GM18508 (cell line): ENCODE data around the gene NAA80.
"Not testable (repeated sequence)": the region's sequence is repeated elsewhere in the genome, so short reads cannot be mapped to it uniquely, and the experiment has no call there.

Experiments used
- ATAC-seq: cut with Tn5 transposase; IDR thresholded peaks from one replicate; pipeline ENCODE4 v1.9.1; 2021; ENCODE audit warnings: moderate number of reproducible peaks; ENCODE audit not compliant: insufficient read depth, unreplicated experiment

The NAA80 gene

DNA sequence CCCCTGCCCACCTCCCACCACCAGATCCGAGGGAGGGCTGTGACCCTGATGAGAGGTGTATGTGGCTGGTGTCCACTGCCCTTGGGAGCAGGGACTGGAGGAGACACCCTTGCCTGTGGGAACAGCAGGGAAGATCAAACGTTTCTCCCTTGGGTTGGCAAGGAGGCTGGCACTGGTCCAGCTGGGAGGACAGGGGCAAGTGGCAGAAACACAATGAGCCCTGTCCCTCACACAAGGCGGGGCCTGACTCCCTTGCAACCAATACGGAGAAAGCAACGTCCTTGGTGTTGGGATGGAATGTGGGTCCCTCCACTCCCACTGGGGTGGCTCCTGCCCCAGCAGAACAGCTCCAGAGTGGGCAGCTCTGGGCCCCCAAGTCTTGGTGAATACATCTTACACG, 18.1 kb upstream of the NAA80 start:
- no peak for ATAC-seq

DNA sequence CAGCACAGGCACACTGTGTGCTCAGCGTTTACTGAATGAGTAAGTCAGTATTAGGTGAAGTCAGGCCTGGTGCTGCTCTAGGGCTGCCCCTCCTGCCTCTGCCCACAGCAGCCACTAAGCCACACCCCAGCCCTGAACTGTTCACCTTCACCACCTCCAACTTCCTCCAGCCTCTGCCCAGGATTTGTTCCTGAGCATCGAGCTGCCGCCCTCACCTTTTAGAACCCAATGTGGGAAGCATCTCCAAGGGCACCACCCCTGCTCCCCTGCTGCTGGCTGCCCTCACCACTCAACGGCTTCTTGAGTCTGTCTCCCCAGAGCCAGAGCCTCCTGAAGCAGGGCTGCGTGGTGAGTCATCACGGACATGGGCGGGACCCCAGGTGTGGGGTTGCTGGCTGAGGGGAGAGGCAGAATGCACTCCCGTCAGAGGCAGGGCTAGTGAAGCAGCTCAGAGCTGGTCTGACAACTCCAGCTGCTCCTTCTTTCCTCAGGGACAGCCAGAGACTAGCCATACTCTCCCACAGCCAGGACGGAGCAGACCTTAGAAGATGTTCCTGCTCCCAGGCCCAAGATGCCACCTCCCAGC, 17.5 kb upstream of the NAA80 start:
- ATAC-seq: no peak

DNA sequence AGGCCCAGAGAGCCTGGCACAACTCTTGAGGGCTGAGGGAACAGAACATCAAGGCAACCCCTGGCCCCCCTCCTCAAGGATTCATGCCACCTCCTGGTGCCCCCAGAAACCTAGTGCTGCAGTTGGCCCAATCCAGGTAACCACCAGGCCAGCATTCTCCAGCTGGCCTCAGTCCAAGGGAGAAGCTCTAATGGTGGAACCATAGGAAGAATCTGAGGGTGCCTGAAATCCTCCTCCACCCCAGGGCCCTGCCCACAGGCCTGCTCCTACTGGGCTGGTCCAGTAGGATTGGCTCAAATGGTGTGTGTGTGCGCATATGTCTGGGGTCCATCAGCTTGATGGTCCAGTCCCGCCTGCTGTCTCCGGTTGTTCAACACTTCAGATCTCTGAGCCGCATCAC, 15.6 kb upstream of the NAA80 start:
- ATAC-seq: no peak

DNA sequence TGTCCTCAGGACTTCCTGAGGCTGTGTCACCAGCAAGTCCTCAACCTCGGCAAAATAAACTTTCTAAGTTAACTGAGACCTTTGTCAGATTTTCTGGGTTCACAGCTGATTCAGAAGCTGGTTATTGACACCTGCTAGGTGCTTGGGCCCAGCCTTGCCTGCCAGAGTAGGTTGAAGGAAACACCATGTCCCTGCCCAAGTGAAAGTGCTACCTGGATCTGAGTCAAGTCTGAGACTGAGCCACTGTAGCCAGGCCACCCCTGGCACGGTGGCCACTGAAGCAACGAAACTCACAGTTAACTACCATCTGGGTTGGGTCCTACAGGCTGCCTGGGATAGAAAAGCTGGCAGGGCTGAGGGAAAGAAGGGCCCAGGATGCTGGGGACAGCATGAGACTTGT, 15.1 kb upstream of the NAA80 start:
- ATAC-seq: no peak

DNA sequence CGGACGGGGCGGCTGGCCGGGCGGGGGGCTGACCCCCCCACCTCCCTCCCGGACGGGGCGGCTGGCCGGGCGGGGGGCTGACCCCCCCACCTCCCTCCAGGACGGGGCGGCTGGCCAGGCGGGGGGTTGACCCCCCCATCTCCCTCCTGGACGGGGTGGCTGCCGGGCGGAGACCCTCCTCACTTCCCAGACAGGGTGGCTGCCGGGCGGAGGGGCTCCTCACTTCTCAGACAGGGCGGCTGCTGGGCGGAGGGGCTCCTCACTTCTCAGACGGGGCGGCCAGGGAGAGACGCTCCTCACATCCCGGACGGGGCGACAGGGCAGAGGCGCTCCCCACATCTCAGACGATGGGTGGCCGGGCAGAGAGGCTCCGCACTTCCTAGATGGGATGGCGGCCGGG, 12.8 kb upstream of the NAA80 start:
- ATAC-seq: not testable (repeated sequence)

DNA sequence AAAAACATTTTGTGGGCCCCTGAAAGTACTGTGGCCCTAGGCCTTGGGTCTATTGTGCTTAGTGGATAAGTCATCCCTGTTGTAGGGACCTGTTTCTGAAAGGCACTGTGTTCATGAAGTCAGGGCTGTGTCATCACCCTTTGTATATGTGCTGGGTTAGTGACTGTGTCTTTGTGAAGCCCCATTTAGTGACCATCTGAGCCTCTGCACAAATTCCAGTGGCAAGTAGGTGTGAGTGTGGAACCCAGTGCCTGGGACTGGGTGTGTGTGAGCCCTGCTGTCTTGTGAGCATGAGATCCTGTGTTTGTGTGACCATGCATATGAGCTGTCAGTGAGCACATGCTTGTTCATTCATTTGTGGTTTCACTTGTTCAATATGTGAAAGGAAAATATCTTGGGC, 5.4 kb upstream of the NAA80 start:
- no peak for ATAC-seq

DNA sequence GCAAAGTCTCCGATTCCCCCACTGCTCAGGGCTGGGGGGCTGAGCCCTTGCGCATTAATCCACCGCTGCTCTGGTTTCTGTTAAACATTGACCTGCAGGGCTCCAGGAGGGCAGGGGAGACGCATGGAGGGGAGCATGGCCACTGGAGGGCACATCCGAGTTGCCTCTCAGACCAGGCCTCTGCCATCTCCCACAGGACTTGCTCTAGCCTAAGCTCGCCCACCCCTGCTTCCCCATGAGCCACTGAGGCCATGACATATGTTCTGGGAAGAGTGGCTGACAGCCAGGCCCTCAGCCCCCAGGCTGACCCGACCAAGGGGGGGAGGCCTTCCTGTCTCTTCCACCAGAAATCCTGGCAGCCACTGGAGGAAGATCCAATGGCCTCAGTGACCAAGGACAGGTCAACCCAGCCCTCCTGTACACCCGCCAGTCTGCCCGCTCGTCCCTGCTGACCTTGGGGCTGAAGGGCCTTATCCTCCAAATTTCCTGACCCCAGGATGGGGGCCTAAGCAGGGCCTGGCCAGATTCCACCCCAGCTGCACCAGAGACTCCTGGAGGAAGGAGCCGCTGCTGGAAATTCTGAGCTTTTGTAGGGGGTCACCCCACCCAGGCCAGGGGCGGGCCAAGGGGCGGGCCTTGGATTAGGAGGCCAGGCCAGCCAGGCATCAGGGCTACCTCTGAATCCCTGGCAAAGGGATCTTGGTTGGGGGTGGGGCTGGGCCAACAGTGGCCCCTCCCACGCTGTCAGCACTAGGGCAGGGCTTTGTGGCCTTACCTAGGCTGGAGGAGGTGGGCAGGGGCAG, 4.0 kb upstream of the NAA80 start, which contains the start of gene HYAL1:
Gene HYAL1 (minus strand): TSS at position 562 of the 803 bp plus-strand sequence. CDS start 618 bp downstream, outside the sequence.
- no peak for ATAC-seq

DNA sequence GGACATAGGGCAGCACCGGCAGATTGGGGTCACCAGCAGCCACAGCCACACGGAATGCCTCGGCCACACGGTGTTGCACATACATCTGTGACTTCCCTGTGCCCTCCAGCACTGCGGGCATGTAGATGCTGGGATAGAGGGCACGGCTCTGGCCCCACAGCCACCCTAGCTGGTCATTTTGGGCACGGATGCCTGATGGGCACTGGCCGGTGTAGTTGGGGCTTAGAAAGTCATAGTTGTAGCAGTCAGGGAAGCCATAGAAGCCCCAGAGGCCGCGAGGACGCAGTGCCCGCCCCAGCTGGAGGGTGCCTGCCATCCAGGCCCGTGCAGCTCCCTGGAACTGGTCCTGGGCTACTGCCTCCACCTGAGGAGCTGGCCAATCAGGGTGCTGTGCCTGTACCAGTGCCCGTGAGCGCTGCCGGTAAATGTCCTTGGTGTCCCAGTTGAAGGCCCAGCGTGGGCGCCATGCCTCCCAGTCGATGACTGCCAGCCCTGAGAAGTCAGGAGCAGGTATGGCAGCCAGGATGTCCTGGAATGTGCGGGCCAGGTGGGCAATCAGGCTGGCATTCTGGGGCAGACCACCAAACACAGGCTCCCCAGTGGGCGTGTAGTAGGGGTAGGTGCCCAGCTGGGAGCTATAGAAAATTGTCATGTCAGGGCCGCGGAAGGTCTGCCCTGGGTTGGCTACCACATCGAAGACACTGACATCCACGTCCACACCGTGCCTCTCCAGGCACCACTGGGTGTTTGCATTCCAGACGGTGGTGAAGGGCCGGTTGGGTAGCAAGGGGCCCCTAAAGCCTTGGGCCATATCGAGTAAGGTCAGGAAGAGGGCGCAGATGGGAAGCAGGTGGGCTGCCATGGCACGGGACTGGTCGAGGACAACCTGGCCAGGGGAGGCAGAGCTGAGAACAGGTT, 3.1 kb upstream of the NAA80 start:
- no peak for ATAC-seq

DNA sequence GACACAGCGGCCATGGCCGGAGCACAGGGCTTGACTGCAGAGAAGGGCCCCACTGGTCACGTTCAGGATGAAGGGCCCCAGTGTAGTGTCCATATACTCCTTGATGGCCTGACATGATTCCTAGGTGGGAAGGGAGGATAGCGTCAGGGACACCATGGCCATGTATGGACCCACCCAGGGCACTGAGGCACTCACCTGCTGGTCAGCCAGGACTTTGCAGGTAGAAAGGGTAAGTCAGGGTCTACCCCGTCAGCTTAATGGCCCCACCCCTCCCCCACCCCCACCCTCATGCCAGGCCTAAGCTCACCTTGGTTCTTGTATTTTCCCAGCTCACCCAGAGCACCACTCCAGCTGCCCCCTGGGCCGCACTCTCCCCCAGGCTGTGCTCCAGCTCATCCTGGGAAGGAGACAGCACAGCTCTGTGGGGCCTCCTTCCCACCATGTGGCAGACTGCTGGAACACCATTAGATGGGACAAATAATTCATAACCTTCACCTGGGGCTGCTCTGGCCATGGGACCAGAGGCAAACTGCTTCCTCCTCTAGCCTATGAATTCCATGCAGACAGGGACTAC, 1.6 kb upstream of the NAA80 start:
- no peak for ATAC-seq

DNA sequence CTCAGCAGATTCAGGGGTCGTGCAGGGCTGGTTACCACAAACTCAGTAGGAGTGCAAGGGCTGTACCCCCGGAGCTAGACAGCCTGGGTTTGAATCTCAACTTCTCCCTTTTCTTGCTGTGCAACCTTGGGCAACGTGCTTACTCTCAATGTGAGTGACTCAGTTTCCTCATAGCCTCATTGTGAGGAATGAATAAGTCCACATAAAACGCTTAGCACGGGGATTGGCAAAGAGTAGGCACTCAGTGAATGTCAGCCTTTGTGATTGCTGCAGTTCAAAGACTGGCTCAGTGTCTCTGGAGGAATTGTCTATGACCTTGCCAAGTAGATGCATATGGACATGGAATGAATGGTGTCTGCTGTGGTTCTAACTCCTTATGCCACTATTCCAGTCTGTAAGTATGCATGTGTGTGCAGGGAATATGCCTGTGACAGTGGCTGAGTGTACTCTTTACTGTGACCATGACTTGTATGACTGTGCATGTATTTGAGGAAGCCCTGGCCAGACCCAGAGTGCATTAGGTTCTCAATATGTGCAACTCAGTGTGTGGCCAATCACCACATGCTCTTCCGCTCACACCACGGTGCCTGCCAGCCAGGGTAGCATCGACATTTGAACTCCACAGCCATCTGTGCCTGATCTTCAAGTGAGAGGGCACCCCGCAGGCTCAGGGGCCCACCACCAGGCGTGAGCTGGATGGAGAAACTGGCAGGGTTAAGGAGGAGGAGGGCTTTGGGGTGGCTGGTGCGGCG, 900 bp upstream of the NAA80 start:
- no peak for ATAC-seq

DNA sequence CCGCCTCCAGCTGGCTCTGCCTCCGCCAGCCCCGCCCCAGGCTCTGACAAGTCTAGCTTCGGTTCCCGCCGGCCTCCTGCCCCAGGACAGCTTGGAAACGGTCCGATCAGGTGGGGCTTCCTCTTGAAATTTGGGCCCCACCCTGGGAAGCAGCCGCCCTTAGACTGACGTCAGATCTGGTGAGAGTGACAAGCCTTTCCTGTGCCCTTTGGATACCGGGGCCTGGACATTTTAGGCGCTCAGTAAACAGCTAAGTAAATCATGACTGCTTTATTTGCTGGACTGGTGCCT, 378 bp upstream of the NAA80 start:
- no peak for ATAC-seq

DNA sequence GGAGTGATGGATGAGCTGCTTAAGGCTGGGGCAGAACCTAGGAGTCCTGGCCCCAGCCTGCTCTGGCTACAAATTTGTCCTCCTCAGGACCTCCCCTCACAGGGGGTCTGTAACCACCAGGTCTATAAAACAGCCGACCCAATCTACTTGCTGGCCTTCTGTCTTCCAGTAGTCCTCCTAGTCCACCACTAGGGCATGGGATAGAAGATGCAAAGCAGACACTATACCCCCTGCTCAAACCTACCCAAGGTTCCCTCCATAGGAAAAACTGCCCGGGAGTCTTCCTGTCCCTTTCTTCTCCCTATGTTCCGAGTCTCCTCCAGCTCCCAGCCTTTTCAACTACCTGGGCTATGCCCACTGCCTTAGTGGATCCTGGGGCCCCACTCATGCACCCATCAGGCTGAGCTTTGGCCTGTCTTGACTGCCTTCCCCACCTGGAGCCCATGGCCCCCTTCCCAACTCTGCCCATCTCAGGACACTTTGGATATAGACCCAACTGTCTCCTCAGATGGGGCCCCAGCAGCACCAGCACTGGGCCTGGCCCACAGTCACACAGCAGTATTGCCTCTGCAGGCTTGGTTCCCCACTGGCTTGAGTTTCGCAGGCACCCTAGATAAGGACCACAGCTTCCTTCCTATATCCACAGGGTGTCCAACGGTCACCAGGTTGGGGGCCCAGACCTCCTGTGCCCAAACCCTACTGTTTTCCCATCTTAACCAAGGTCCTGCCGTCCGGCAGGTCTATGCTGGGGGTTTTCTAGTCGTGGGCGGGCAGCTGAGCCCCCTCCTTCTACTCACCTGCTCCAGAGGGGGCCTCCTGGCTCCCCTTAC, 1.1 kb downstream of the NAA80 start:
- no peak for ATAC-seq

DNA sequence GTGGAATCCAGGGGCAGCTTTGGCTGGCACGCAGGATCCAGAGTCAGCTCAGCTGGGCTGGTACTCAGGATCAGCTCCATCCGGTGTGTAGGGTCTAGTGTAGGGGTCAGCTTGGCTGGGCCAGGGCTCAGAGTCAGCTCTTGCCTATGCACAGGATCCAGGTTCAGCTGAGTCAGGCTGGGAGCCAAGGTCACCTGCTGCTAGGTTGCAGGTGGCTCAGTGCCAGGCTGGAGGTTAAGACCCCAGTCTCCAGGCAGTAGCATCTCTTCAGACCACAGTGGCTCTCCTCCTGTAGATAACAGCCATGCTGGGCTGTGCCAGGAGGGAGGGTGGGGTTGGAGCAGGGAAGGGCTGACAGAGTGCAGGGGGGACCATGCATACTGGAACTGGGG, 1.8 kb downstream of the NAA80 start:
- ATAC-seq: no peak

DNA sequence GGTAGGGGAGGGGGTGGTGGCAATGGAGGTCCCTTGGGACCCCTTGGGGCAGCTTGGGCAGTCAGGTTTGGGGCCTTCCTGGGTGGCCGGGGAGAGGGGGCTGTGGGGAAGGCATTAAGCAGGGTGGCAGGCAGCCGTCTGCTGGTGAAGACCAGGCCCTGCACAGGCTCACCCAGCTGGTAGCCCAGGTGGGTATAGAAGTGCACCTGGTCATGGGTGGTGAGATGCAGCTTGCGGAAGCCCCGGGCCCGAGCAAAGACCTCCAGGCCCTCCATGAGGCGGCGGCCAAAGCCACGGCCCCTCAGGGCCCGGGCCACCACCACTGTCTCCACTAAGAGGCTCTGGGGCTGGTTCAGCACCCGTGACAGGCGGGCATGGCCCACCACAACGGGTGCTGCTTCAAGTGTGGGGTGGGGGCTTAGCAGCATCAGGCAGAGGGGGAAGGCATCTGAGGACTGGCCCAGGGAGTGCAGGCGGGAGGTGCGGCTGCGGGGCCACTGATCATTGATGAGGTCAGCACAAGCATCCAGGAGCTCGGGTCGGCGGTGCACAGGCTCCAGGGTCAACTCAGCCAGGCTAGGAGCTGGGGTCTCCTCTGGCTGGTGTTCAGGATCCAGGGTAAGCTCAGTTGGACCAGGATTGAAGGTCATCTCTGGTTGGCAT, 2.4 kb downstream of the NAA80 start:
- no peak for ATAC-seq

DNA sequence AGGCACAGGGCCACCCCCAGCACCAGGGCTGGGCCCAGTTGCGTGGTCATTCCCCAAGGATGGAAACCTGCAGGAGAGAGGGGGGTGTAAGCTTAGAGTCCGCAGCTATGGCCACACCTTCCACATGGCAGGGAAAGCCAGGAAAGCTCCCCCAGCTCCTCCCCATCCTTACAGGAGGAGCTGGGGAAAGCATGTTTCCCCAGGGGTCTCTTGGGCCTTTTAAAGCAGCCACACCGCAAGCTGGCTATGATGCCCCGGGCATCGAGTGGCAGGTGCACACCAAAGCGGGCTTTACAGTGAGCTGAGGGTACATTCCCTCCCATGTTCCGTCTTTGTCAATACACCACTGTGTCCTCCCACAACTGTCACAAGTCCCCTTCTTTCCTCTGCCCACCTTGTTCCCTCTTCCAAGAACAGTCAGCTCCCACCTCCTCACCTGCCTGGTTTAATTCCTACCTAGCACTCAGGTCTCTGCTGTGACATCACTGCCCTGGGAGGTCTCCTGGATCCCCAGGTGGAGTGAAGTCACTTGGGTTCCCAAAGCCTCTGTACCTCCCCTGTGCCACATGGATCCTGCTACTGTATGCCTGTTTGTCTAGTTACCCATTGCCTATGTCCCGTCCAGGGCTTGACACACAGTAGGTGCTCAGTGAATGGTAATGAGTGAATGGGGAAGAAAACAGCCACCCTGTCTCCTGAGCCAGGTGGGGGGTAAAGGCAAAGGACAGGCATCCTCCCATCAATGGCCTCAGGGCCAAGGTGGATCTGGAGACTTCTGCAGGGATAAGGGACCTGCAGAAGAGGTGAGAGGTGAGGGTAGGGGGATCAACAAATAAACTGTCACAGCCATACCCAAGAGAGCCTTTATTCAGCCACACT, 3.4 kb downstream of the NAA80 start:
- ATAC-seq: no peak

DNA sequence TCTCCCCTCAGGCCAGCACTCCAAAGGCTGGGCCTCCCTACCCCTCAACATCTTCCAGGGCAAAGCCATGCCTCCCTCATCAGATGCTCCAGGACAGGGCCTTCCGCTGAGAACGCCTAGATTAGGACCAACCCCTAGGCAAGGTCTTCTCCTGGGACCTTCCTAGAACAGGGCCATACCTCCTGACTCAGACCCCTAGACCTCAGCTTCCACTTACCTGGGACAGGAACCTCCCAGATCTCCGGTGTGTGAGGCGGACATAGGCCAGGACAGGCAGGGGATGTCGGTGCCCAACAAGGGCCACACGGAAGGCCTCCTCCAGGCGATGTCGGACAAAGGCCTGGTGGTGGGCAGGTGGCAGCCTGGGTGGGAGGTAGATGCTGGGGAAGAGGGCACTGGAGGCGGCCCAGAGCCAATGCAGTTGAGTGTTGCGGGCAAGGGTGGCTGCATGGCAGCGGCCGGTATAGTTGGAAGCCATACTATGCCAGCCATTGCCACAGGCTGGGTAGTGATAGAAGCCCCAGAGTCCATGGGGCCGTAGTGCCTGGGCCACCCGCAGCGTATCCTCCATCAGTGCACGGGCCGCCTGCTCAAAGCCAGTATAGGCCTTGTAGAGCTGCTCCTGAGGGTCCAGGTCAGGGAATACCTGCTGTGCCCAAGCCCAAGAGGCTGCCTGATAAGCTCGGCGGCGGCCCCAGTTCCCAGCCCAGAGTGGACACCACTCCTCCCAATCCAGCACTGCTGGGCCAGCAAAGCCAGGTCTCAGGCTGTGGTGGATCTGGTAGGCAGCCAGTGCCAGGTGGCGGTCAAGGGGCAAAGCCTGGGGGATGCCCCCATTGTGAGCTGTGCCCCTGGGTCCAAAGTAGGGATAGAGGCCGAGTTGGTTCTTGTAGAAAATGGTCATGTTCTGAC, 4.5 kb downstream of the NAA80 start:
- no peak for ATAC-seq

DNA sequence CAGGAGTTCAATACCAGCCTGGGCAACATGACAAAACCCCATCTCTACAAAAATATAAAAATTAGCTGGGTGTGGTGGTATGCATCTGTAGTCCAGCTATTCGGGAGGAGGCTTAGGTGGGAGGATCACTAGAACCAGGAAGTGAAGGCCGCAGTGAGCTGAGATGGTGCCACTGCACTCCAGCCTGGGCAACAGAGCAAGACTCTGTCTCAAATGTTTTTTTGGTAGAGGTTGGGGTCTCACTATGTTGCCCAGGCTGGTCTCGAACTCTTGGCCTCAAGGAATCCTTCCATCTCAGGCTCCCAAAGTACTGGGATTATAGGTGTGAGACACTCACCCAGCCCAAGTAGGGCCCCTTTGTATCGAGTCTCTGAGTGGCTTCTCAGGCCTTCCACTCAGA, 5.1 kb downstream of the NAA80 start:
- ATAC-seq: no peak
